ENCODE data around the gene LGI2.

GRCh38 chr4:25007598-25007997 lies 23.1 kb downstream of the LGI2 start:
- TF ChIP-seq ZBTB34 (CRISPR knock-in tag; IDR thresholded peaks at IDR 0.05) (no peak), CEBPZ (IDR thresholded peaks at IDR 0.05; ENCODE audit: borderline replicate concordance, low read depth, low read length) (no peak), YY1 (IDR thresholded peaks at IDR 0.05; ENCODE audit: borderline replicate concordance in 1 of 3, control insufficient read depth in 1 of 3, extremely low read depth in 1 of 3, insufficient read depth in 3 of 3, insufficient read length in 1 of 3, insufficient replicate concordance in 2 of 3, low read depth in 1 of 3, low read length in 2 of 3) (no peak), FOXP1 (CRISPR knock-in tag; IDR thresholded peaks at IDR 0.05) (no peak), ZNF77 (CRISPR knock-in tag; IDR thresholded peaks at IDR 0.05) (no peak), CTCF (IDR thresholded peaks at IDR 0.05 in 2 of 3, conservative IDR thresholded peaks at IDR 0.05 in 1 of 3; ENCODE audit: insufficient read depth in 2 of 3, low read depth in 1 of 3, low read length in 3 of 3) (no peak)
